ENCODE results near the gene GRAMD2B. TPM values are rescaled to one million over a fixed set of nuclear protein-coding genes. Genes with fewer than 3 reads are reported as not detected.

Gene GRAMD2B
- total RNA-seq, 1 experiment from 2014 or later: 4.1 TPM

GRCh38 chr5:126400621-126401251 lies 22.5 kb upstream of the GRAMD2B start:
- TF ChIP-seq, protein P1, sequence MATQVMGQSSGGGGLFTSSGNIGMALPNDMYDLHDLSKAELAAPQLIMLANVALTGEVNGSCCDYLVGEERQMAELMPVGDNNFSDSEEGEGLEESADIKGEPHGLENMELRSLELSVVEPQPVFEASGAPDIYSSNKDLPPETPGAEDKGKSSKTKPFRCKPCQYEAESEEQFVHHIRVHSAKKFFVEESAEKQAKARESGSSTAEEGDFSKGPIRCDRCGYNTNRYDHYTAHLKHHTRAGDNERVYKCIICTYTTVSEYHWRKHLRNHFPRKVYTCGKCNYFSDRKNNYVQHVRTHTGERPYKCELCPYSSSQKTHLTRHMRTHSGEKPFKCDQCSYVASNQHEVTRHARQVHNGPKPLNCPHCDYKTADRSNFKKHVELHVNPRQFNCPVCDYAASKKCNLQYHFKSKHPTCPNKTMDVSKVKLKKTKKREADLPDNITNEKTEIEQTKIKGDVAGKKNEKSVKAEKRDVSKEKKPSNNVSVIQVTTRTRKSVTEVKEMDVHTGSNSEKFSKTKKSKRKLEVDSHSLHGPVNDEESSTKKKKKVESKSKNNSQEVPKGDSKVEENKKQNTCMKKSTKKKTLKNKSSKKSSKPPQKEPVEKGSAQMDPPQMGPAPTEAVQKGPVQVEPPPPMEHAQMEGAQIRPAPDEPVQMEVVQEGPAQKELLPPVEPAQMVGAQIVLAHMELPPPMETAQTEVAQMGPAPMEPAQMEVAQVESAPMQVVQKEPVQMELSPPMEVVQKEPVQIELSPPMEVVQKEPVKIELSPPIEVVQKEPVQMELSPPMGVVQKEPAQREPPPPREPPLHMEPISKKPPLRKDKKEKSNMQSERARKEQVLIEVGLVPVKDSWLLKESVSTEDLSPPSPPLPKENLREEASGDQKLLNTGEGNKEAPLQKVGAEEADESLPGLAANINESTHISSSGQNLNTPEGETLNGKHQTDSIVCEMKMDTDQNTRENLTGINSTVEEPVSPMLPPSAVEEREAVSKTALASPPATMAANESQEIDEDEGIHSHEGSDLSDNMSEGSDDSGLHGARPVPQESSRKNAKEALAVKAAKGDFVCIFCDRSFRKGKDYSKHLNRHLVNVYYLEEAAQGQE (IDR thresholded peaks at IDR 0.05; ENCODE audit: insufficient read depth in 1 of 2, low read depth in 2 of 2, low read length in 1 of 2): no peak
- no peak for TF ChIP-seq POLR2AphosphoS5 (IDR thresholded peaks at IDR 0.05; ENCODE audit: low read depth, low read length)
- no peak for TF ChIP-seq CTCF (IDR thresholded peaks at IDR 0.05)
- TF ChIP-seq TCF7L2 (IDR thresholded peaks at IDR 0.05; ENCODE audit: low read depth, low read length): no peak
- no peak for TF ChIP-seq SIN3A (IDR thresholded peaks at IDR 0.05; ENCODE audit: borderline replicate concordance, insufficient read depth, low read depth, low read length)
- CTCF ChIA-PET: no interaction called here
- POLR2A ChIA-PET: no interaction called here
- Histone ChIP-seq H3K4me1 (ENCODE audit: control insufficient read depth, insufficient read depth, low read length) (no peaks in the 10 kb centered on the region), H3K9me3 (ENCODE audit: control insufficient read depth, insufficient read depth, low read depth, low read length) (peaks cover 23% of the 10 kb centered on the region; the same call in 1 of the 2 replicates), H3K4me3 (ENCODE audit: low read depth in 2 of 2, low read length in 2 of 2) (no peak overlapping the region), H3K27ac (ENCODE audit: low read length) (no peak overlapping the region), H3K27me3 (ENCODE audit: control insufficient read depth, insufficient read depth, low read length) (no peaks in the 10 kb centered on the region), H3K36me3 (ENCODE audit: control insufficient read depth, insufficient read depth, low read length) (no peaks in the 10 kb centered on the region)
- intact Hi-C loops (cut with micrococcal nuclease; ENCODE audit: unreplicated experiment): no loop called here
- ATAC-seq (no peak), DNase-seq (ENCODE audit: low read depth, low spot score) (no peak)
- in situ Hi-C loops (cut with HindIII; ENCODE audit: low pct_unique_long_range_greater_than_20kb, low sequenced_read_pairs): no loop called here
- BruUV-seq (replicated peaks): no TSS peak

DNA sequence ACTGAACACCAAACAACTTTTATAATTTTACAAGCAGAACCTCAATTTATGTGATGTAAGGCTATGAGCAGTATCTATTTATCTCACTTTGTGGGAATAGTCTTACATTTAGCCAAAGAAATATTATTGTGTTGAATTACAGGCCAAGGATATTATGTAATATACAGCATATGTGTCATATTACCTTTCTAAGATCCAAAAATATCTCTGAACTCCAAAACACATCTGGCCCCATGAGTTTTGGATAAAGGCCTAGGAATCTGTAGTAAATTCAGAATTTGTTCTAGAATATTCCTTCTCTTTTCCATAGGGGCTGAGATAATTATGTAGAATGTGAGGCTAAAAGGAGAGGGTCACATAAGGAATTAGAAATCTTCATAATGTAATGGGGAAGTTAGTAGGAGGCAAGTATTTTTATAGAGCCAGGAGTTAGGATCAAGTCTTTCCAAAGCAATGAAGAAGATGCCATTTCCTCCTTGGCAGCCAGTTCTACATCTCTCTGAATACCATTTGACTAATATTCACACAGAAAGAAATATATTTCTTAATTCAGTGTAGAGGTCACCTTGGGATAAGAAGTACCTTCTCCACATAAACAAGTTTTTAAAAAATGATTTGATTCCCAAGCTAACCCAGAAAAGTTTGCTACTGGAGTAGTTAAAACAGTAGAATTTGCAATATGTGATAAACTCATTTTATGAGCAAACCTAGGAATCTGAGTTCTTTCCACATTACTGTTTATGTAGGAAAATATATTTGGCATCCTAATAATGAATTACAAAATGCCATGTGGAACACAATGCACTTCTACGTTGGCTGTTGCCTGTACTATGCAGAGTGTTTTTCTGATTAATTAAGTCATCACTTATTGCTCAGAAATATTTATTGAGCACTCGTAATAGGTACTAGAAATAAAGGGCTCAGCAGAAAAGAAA lies 20.3 kb upstream of the GRAMD2B start:
- no peak overlapping the region for H3K27ac ChIP-seq (ENCODE audit: low read length)
- ATAC-seq: no peak
- no peak for DNase-seq (ENCODE audit: low read depth, low spot score)
- intact Hi-C loops (cut with micrococcal nuclease; ENCODE audit: unreplicated experiment): no loop called here
- H3K4me3 ChIP-seq (ENCODE audit: low read depth in 2 of 2, low read length in 2 of 2): no peak overlapping the region
- no TSS peak for BruUV-seq (replicated peaks)
- no peaks in the 10 kb centered on the region for H3K36me3 ChIP-seq (ENCODE audit: control insufficient read depth, insufficient read depth, low read length)
- ChIA-PET CTCF (no interaction called here), POLR2A (no interaction called here)
- H3K4me1 ChIP-seq (ENCODE audit: control insufficient read depth, insufficient read depth, low read length): no peaks in the 10 kb centered on the region
- in situ Hi-C loops (cut with HindIII; ENCODE audit: low pct_unique_long_range_greater_than_20kb, low sequenced_read_pairs): no loop called here
- no peak for TF ChIP-seq SIN3A (IDR thresholded peaks at IDR 0.05; ENCODE audit: borderline replicate concordance, insufficient read depth, low read depth, low read length)
- TF ChIP-seq, protein P1 (IDR thresholded peaks at IDR 0.05; ENCODE audit: insufficient read depth in 1 of 2, low read depth in 2 of 2, low read length in 1 of 2): no peak
- no peak for TF ChIP-seq TCF7L2 (IDR thresholded peaks at IDR 0.05; ENCODE audit: low read depth, low read length)
- H3K27me3 ChIP-seq (ENCODE audit: control insufficient read depth, insufficient read depth, low read length): no peaks in the 10 kb centered on the region
- H3K9me3 ChIP-seq (ENCODE audit: control insufficient read depth, insufficient read depth, low read depth, low read length): peaks cover 23% of the 10 kb centered on the region; the same call in 1 of the 2 replicates
